Stomach (tissue), 9 donors: ENCODE measurements around the gene PCLO. TPM values are rescaled to one million over a fixed set of nuclear protein-coding genes. Genes with fewer than 3 reads are reported as not detected.
A peak's percentile ranks its signal among the peaks of the same experiment; 100 is the strongest.

Experiments
- DNase-seq, 2 donors: peaks; one replicate each; pipeline versions ENCODE4 v3.0.0 to v3.0.0-alpha.2; 2013 to 2019
- H3K27ac ChIP-seq, 5 donors: fragments of 200-600 bp in 4 of 5; sonication (generic) in 4 of 5; one replicate each; pipeline ENCODE4 v1.5.1; 2013 to 2019; ENCODE audit warnings: mild to moderate bottlenecking in 1 of 5, moderate library complexity in 1 of 5
- H3K27me3 ChIP-seq, 3 donors: fragments of 200-600 bp; sonication (generic); one replicate each; pipeline ENCODE4 v1.5.1; 2017 to 2019; ENCODE audit warnings: mixed run types in 1 of 3
- H3K36me3 ChIP-seq, 4 donors: fragments of 200-600 bp; sonication (generic); 1 replicate in 3 of 4; 2 replicates in 1 of 4; pipeline ENCODE4 v1.5.1; 2016 to 2019
- H3K4me1 ChIP-seq, 4 donors: fragments of 200-600 bp; sonication (generic); one replicate each; pipeline ENCODE4 v1.5.1; 2016 to 2019
- H3K4me3 ChIP-seq, 4 donors: fragments of 200-600 bp; sonication (generic) in 3 of 4; one replicate each; pipeline ENCODE4 v1.5.1; 2016 to 2019; ENCODE audit warnings: mild to moderate bottlenecking in 1 of 4
- H3K9me3 ChIP-seq, 4 donors: fragments of 200-600 bp; sonication (generic); one replicate each; pipeline ENCODE4 v1.5.1; 2016 to 2019
- CTCF ChIP-seq, 7 experiments: fragments of 450-650 bp in 4 of 7; fragments of 200-600 bp in 3 of 7; sonication (generic) in 3 of 7; IDR thresholded peaks; one replicate each; pipeline ENCODE4 v1.5.1; 2016 to 2019; ENCODE audit warnings: antibody characterized with exemption in 7 of 7, control low read depth in 2 of 7, mild to moderate bottlenecking in 1 of 7
- EP300 ChIP-seq: sonication (generic); formaldehyde crosslinking; IDR thresholded peaks from one replicate; pipeline ENCODE4 v1.6.1; 2017; ENCODE audit warnings: antibody characterized with exemption
- POLR2A ChIP-seq, 4 donors: fragments of 450-650 bp; IDR thresholded peaks; one replicate each; pipeline ENCODE4 v1.6.1; 2016; ENCODE audit warnings: antibody characterized with exemption in 4 of 4, control low read depth in 2 of 4, mild to moderate bottlenecking in 1 of 4, moderate library complexity in 1 of 4
- POLR2AphosphoS5 ChIP-seq, 3 donors: sonication (generic); formaldehyde crosslinking; IDR thresholded peaks; one replicate each; pipeline ENCODE4 v1.6.1; 2016; ENCODE audit warnings: antibody characterized with exemption in 3 of 3
- WGBS, 5 donors: extraction: QIAGEN DNeasy Blood & Tissue Kit in 3 of 5; methylation state at CpG; one replicate each; pipeline versions ENCODE4 v1.1.5 to v1.1.7; 2013 to 2018; 5-methylcytosine and 5-hydroxymethylcytosine counted together
- intact Hi-C: fragments of 100-400 bp; cut with DNase I; formaldehyde crosslinking; loops from one replicate; pipeline ENCODE4 v1.15.1; 2023; ENCODE audit warnings: low total_unique reads
- polyA plus RNA-seq, 3 donors: library from polyadenylated mRNA; stranded (reverse); fragments of 200-250 nt; gene quantifications; one replicate each; pipeline ENCODE4 v1.2.3, GENCODE V29; 2013
- total RNA-seq, 5 donors: library from RNA; depleted of rRNA; stranded (reverse); fragments of >200 nt; gene quantifications; one replicate each; pipeline versions ENCODE4 v1.1.0 to v1.2.3, GENCODE V29; 2014 to 2016
- donor health status: healthy with polysubstance abuse.
- donor health status: Bipolar disorder and iron deficiency.
- donor health status: healthy.

PCLO gene
- total and polyA plus RNA-seq, 8 donors: 0.31 to 8.1 (median 3.9) TPM

GRCh38 chr7:82740246-82740848 is 422.3 kb downstream of the PCLO start:
- TF ChIP-seq EP300 (no peak), CTCF (IDR thresholded peaks at IDR 0.05) (peak in 3 of 7 experiments; percentile 9 to 31 (median 28))
- no peaks in the 10 kb centered on the region for H3K9me3 ChIP-seq
- intact Hi-C loops: no loop called here

GRCh38 chr7:82736633-82737032 is 426.1 kb downstream of the PCLO start:
- Histone ChIP-seq H3K36me3 (no peaks in the 10 kb centered on the region), H3K27ac (no peak overlapping the region), H3K4me1 (no peaks in the 10 kb centered on the region), H3K9me3 (no peaks in the 10 kb centered on the region), H3K27me3 (no peaks in the 10 kb centered on the region), H3K4me3 (no peak overlapping the region)
- intact Hi-C loops: no loop called here
- 80 to 92% (median 84%) methylated on average over 3 of the region's 3 CpGs for WGBS, 5 donors
- TF ChIP-seq POLR2AphosphoS5 (IDR thresholded peaks at IDR 0.05) (no peak), POLR2A (IDR thresholded peaks at IDR 0.05) (no peak), CTCF (IDR thresholded peaks at IDR 0.05) (no peak), EP300 (no peak)
- DNase-seq: no peak

More at GRCh38 chr7:82740246-82740848, 422.3 kb downstream of the PCLO start:
- H3K27me3 ChIP-seq: no peaks in the 10 kb centered on the region
- DNase-seq: peak; percentile 49 to 53
- no peaks in the 10 kb centered on the region for H3K36me3 ChIP-seq
- H3K4me3 ChIP-seq: no peak overlapping the region
- WGBS, 5 donors: 28 to 43% (median 37%) methylated on average over 3 of the region's 3 CpGs
- no peaks in the 10 kb centered on the region for H3K4me1 ChIP-seq
- H3K27ac ChIP-seq: no peak overlapping the region

- TF ChIP-seq POLR2A (IDR thresholded peaks at IDR 0.05) (no peak), EP300 (no peak), POLR2AphosphoS5 (IDR thresholded peaks at IDR 0.05) (no peak), CTCF (IDR thresholded peaks at IDR 0.05) (no peak)
- 68 to 92% (median 80%) methylated on average over 3 of the region's 3 CpGs for WGBS, 5 donors
- H3K4me3 ChIP-seq: no peak overlapping the region
- H3K27ac ChIP-seq: no peak overlapping the region
- no peaks in the 10 kb centered on the region for H3K9me3 ChIP-seq
- H3K36me3 ChIP-seq: no peaks in the 10 kb centered on the region
- intact Hi-C loops: no loop called here
- H3K27me3 ChIP-seq: no peaks in the 10 kb centered on the region
- peaks cover 0 to 6% (median 3%) of the 10 kb centered on the region in 4 donors for H3K4me1 ChIP-seq
- DNase-seq: no peak
Observed at GRCh38 chr7:82732677-82733076, 430.0 kb downstream of the PCLO start.

- Histone ChIP-seq H3K27ac (no peak overlapping the region), H3K9me3 (no peaks in the 10 kb centered on the region), H3K36me3 (no peaks in the 10 kb centered on the region), H3K4me3 (no peak overlapping the region), H3K4me1 (peaks cover 0 to 6% (median 3%) of the 10 kb centered on the region in 4 donors), H3K27me3 (no peaks in the 10 kb centered on the region)
- TF ChIP-seq CTCF (IDR thresholded peaks at IDR 0.05): peak in 4 of 7 experiments; percentile 30 to 58 (median 46)
- no peak for TF ChIP-seq EP300
- no peak for TF ChIP-seq POLR2AphosphoS5 (IDR thresholded peaks at IDR 0.05)
- peak in 1 of 2 donors; percentile 56 for DNase-seq
- intact Hi-C loops: no loop called here
- WGBS, 5 donors: 19 to 31% (median 25%) methylated on average over 8 of the region's 8 CpGs
Observed at GRCh38 chr7:82729172-82730030, 433.3 kb downstream of the PCLO start.
